HG03064 (cell line): ENCODE results near the gene TPD52L1.
"Not testable (repeated sequence)": the region's sequence is repeated elsewhere in the genome, so short reads cannot be mapped to it uniquely, and the experiment has no call there.

ENCODE experiments used
- ATAC-seq: cut with Tn5 transposase; IDR thresholded peaks from one replicate; pipeline ENCODE4 v1.9.1; 2021; ENCODE audit warnings: low read depth; ENCODE audit not compliant: unreplicated experiment

Gene TPD52L1

GRCh38 chr6:125264476-125264875, 110.9 kb downstream of the TPD52L1 start:
- no peak for ATAC-seq

- ATAC-seq = no peak
These were observed 114.4 kb downstream of the TPD52L1 start for GRCh38 chr6:125267806-125268523.

GRCh38 chr6:125268765-125269164, 115.2 kb downstream of the TPD52L1 start:
- no peak for ATAC-seq

- no peak for ATAC-seq
These were observed 115.9 kb downstream of the TPD52L1 start for GRCh38 chr6:125269328-125269985.

- no peak for ATAC-seq
These were observed 116.8 kb downstream of the TPD52L1 start for GRCh38 chr6:125270380-125270779.

- ATAC-seq = no peak
These were observed 118.0 kb downstream of the TPD52L1 start for GRCh38 chr6:125271486-125272159.

GRCh38 chr6:125273251-125273650, 119.7 kb downstream of the TPD52L1 start:
- ATAC-seq = no peak

GRCh38 chr6:125273965-125274364, 120.4 kb downstream of the TPD52L1 start:
- no peak for ATAC-seq

GRCh38 chr6:125274935-125275334, 121.4 kb downstream of the TPD52L1 start:
- ATAC-seq = no peak

GRCh38 chr6:125275779-125276178, 122.2 kb downstream of the TPD52L1 start:
- no peak for ATAC-seq

- no peak for ATAC-seq
These were observed 124.3 kb downstream of the TPD52L1 start for GRCh38 chr6:125277838-125278237.

- no peak for ATAC-seq
These were observed 126.4 kb downstream of the TPD52L1 start for GRCh38 chr6:125279961-125280360.

GRCh38 chr6:125280370-125281035, 126.9 kb downstream of the TPD52L1 start:
- not testable (repeated sequence) for ATAC-seq

GRCh38 chr6:125282470-125282869, 128.9 kb downstream of the TPD52L1 start:
- ATAC-seq = not testable (repeated sequence)

- no peak for ATAC-seq
These were observed 131.8 kb downstream of the TPD52L1 start for GRCh38 chr6:125285353-125285752.

- ATAC-seq = no peak
These were observed 132.4 kb downstream of the TPD52L1 start for GRCh38 chr6:125285936-125286335.

GRCh38 chr6:125287718-125288117, 134.1 kb downstream of the TPD52L1 start:
- no peak for ATAC-seq

- no peak for ATAC-seq
These were observed 140.0 kb downstream of the TPD52L1 start for GRCh38 chr6:125293587-125293986.

- ATAC-seq = no peak
These were observed 140.5 kb downstream of the TPD52L1 start for GRCh38 chr6:125294036-125294435.

GRCh38 chr6:125294925-125295324, 141.4 kb downstream of the TPD52L1 start:
- no peak for ATAC-seq

- no peak for ATAC-seq
These were observed 142.9 kb downstream of the TPD52L1 start for GRCh38 chr6:125296471-125296870.
